Measurements from ENCODE around the gene COG6. TPM values are rescaled to one million over a fixed set of nuclear protein-coding genes. Genes with fewer than 3 reads are reported as not detected.

Gene COG6
- total and polyA plus RNA-seq, 2 experiments from 2014 or later = 35.2 to 40.4 TPM

GRCh38 chr13:39632994-39633393 is 22.5 kb upstream of the COG6 start:
- Histone ChIP-seq H3K4me2 (ENCODE audit: unreplicated experiment) (no peak overlapping the region), H3K79me2 (ENCODE audit: insufficient read depth) (no peaks in the 10 kb centered on the region), H2AFZ (no peak overlapping the region), H3K9ac (no peak overlapping the region), H3K9me3 (ENCODE audit: low read depth) (peaks cover 5% of the 10 kb centered on the region), H4K20me1 (ENCODE audit: insufficient read depth) (no peaks in the 10 kb centered on the region), H3K9me2 (ENCODE audit: insufficient read depth) (no peaks in the 10 kb centered on the region), H3K27ac (no peak overlapping the region), H3K27me3 (replicated peaks; ENCODE audit: insufficient read depth) (0 out of 2 replicates have a peak, but pooled peaks cover 4% of the 10 kb centered on the region), H3F3A (ENCODE audit: insufficient read depth) (no peaks in the 10 kb centered on the region), H3K4me1 (ENCODE audit: insufficient read depth) (no peaks in the 10 kb centered on the region), H3K36me3 (ENCODE audit: low read depth) (no peaks in the 10 kb centered on the region), H3K4me3 (no peak overlapping the region)
- in situ Hi-C loops (cut with MboI) = no loop called here
- DNase-seq = no peak
- TF ChIP-seq EZH2phosphoT487 (IDR thresholded peaks at IDR 0.05; ENCODE audit: insufficient read depth, low read depth) (no peak), EZH2 (IDR thresholded peaks at IDR 0.05; ENCODE audit: insufficient read depth, poor library complexity, severe bottlenecking) (no peak)

GRCh38 chr13:39635564-39635963 is 19.9 kb upstream of the COG6 start:
- H3K36me3 ChIP-seq (ENCODE audit: low read depth) = no peaks in the 10 kb centered on the region
- peaks cover 9% of the 10 kb centered on the region for H3K27me3 ChIP-seq (replicated peaks; ENCODE audit: insufficient read depth)
- no peaks in the 10 kb centered on the region for H4K20me1 ChIP-seq (ENCODE audit: insufficient read depth)
- no peak overlapping the region for H3K4me2 ChIP-seq (ENCODE audit: unreplicated experiment)
- H3K27ac ChIP-seq = no peak overlapping the region
- H2AFZ ChIP-seq = no peak overlapping the region
- H3K4me3 ChIP-seq = no peak overlapping the region
- H3K4me1 ChIP-seq (ENCODE audit: insufficient read depth) = no peaks in the 10 kb centered on the region
- H3F3A ChIP-seq (ENCODE audit: insufficient read depth) = no peaks in the 10 kb centered on the region
- H3K79me2 ChIP-seq (ENCODE audit: insufficient read depth) = no peaks in the 10 kb centered on the region
- H3K9me2 ChIP-seq (ENCODE audit: insufficient read depth) = no peaks in the 10 kb centered on the region
- no peak overlapping the region for H3K9ac ChIP-seq
- peaks cover 5% of the 10 kb centered on the region for H3K9me3 ChIP-seq (ENCODE audit: low read depth)
- TF ChIP-seq EZH2 (IDR thresholded peaks at IDR 0.05; ENCODE audit: insufficient read depth, poor library complexity, severe bottlenecking) (no peak), EZH2phosphoT487 (IDR thresholded peaks at IDR 0.05; ENCODE audit: insufficient read depth, low read depth) (no peak)
- DNase-seq = no peak
- in situ Hi-C loops (cut with MboI) = no loop called here
- 51 to 58% methylated on average over 1 of the region's 1 CpG for WGBS, 2 experiments (ENCODE audit: low coverage in 1 of 2, low lambda C conversion rate in 2 of 2, missing lambda C conversion rate in 2 of 2)

- in situ Hi-C loops (cut with MboI) = no loop called here
- no peaks in the 10 kb centered on the region for H3K9me2 ChIP-seq (ENCODE audit: insufficient read depth)
- H3K4me2 ChIP-seq (ENCODE audit: unreplicated experiment) = no peak overlapping the region
- no peak overlapping the region for H3K9ac ChIP-seq
- WGBS, 2 experiments (ENCODE audit: low coverage in 1 of 2, low lambda C conversion rate in 2 of 2, missing lambda C conversion rate in 2 of 2) = 60 to 64% methylated on average over 3 of the region's 3 CpGs
- H3K4me1 ChIP-seq (ENCODE audit: insufficient read depth) = no peaks in the 10 kb centered on the region
- H3K4me3 ChIP-seq = no peak overlapping the region
- H2AFZ ChIP-seq = no peak overlapping the region
- TF ChIP-seq EZH2 (IDR thresholded peaks at IDR 0.05; ENCODE audit: insufficient read depth, poor library complexity, severe bottlenecking) = no peak
- TF ChIP-seq EZH2phosphoT487 (IDR thresholded peaks at IDR 0.05; ENCODE audit: insufficient read depth, low read depth) = no peak
- no peaks in the 10 kb centered on the region for H4K20me1 ChIP-seq (ENCODE audit: insufficient read depth)
- DNase-seq = no peak
- no peaks in the 10 kb centered on the region for H3F3A ChIP-seq (ENCODE audit: insufficient read depth)
- no peaks in the 10 kb centered on the region for H3K9me3 ChIP-seq (ENCODE audit: low read depth)
- peaks cover 16% of the 10 kb centered on the region for H3K27me3 ChIP-seq (replicated peaks; ENCODE audit: insufficient read depth)
- H3K36me3 ChIP-seq (ENCODE audit: low read depth) = no peaks in the 10 kb centered on the region
- no peaks in the 10 kb centered on the region for H3K79me2 ChIP-seq (ENCODE audit: insufficient read depth)
- no peak overlapping the region for H3K27ac ChIP-seq
Measured at GRCh38 chr13:39637890-39638289, 17.6 kb upstream of the COG6 start.

DNA sequence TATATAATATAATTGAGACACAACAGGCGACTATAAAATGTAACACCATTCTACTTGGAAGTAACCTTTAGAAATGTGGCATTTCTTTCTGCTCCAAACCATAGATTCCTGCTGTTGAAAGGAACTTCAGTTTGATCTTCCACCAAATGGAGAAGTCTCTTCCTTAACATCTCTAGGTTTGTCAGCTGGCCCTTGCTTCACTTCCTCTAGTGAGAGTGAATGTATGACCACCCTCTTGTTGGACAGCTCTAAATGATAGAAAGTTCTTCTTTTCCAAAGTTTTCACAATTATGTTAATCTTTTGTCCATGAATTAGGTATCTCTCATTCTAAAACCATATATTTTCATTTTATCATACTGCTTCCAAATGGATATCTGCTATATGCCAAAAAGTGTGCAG is 13.8 kb upstream of the COG6 start:
- TF ChIP-seq EZH2phosphoT487 (IDR thresholded peaks at IDR 0.05; ENCODE audit: insufficient read depth, low read depth) (no peak), EZH2 (IDR thresholded peaks at IDR 0.05; ENCODE audit: insufficient read depth, poor library complexity, severe bottlenecking) (no peak)
- H4K20me1 ChIP-seq (ENCODE audit: insufficient read depth) = no peaks in the 10 kb centered on the region
- no peaks in the 10 kb centered on the region for H3K9me2 ChIP-seq (ENCODE audit: insufficient read depth)
- H2AFZ ChIP-seq = no peak overlapping the region
- no peaks in the 10 kb centered on the region for H3K79me2 ChIP-seq (ENCODE audit: insufficient read depth)
- no peaks in the 10 kb centered on the region for H3K36me3 ChIP-seq (ENCODE audit: low read depth)
- 50 to 63% methylated on average over 1 of the region's 1 CpG for WGBS, 2 experiments (ENCODE audit: low coverage in 1 of 2, low lambda C conversion rate in 2 of 2, missing lambda C conversion rate in 2 of 2)
- DNase-seq = no peak
- H3K27ac ChIP-seq = no peak overlapping the region
- no peaks in the 10 kb centered on the region for H3F3A ChIP-seq (ENCODE audit: insufficient read depth)
- no peak overlapping the region for H3K9ac ChIP-seq
- no peaks in the 10 kb centered on the region for H3K4me1 ChIP-seq (ENCODE audit: insufficient read depth)
- no peak overlapping the region for H3K4me3 ChIP-seq
- in situ Hi-C loops (cut with MboI) = no loop called here
- no peak overlapping the region for H3K4me2 ChIP-seq (ENCODE audit: unreplicated experiment)
- H3K27me3 ChIP-seq (replicated peaks; ENCODE audit: insufficient read depth) = peaks cover 16% of the 10 kb centered on the region
- no peaks in the 10 kb centered on the region for H3K9me3 ChIP-seq (ENCODE audit: low read depth)

DNA sequence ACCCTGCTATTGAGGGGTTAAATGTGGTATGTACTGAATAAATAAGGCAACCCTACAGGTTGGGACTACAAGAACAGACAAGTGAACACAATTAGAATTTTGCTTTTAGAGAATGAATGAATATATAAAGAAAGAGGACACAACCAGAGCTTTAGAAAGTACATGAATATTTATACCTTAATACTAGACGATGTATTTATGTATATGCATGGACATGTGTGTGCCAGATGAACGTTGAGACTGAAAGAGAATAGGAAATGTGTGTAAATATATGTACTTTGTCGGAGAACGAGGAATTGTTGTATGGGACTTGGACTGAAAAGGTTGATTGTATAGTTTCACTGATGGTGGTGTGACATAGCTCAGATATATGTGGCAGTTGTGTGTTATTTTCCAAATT is 9.3 kb upstream of the COG6 start:
- H2AFZ ChIP-seq = no peak overlapping the region
- DNase-seq = no peak
- H3K27ac ChIP-seq = no peak overlapping the region
- H3K4me2 ChIP-seq (ENCODE audit: unreplicated experiment) = no peak overlapping the region
- no peak overlapping the region for H3K4me3 ChIP-seq
- no peaks in the 10 kb centered on the region for H4K20me1 ChIP-seq (ENCODE audit: insufficient read depth)
- no peaks in the 10 kb centered on the region for H3F3A ChIP-seq (ENCODE audit: insufficient read depth)
- H3K9ac ChIP-seq = no peak overlapping the region
- WGBS, 2 experiments (ENCODE audit: low coverage in 1 of 2, low lambda C conversion rate in 2 of 2, missing lambda C conversion rate in 2 of 2) = 5 to 8% methylated on average over 4 of the region's 4 CpGs
- H3K27me3 ChIP-seq (replicated peaks; ENCODE audit: insufficient read depth) = peaks cover 6% of the 10 kb centered on the region; the same call in 1 of the 2 replicates
- no peaks in the 10 kb centered on the region for H3K9me3 ChIP-seq (ENCODE audit: low read depth)
- in situ Hi-C loops (cut with MboI) = no loop called here
- TF ChIP-seq EZH2 (IDR thresholded peaks at IDR 0.05; ENCODE audit: insufficient read depth, poor library complexity, severe bottlenecking) = no peak
- TF ChIP-seq EZH2phosphoT487 (IDR thresholded peaks at IDR 0.05; ENCODE audit: insufficient read depth, low read depth) = no peak
- no peaks in the 10 kb centered on the region for H3K79me2 ChIP-seq (ENCODE audit: insufficient read depth)
- no peaks in the 10 kb centered on the region for H3K36me3 ChIP-seq (ENCODE audit: low read depth)
- no peaks in the 10 kb centered on the region for H3K9me2 ChIP-seq (ENCODE audit: insufficient read depth)
- no peaks in the 10 kb centered on the region for H3K4me1 ChIP-seq (ENCODE audit: insufficient read depth)

Measured in GM23248 (cell line).